Naive B cell (primary cell): ENCODE results near the gene TAF1C. TPM values are rescaled to one million over a fixed set of nuclear protein-coding genes. Genes with fewer than 3 reads are reported as not detected.

Experiments used
- ATAC-seq, 2 donors: fragments of 150-1000 bp; cut with Tn5 transposase; 2 replicates each; pipeline ENCODE4 v1.10.0; 2021; ENCODE audit warnings: low read depth in 2 of 2, mild to moderate bottlenecking in 2 of 2, moderate library complexity in 2 of 2
- DNase-seq: peaks from one replicate; pipeline ENCODE4 v3.0.0; 2022
- H3K27ac Mint-ChIP-seq, 6 donors: one replicate each; pipeline ENCODE4 v1.8.0; 2020 to 2022; ENCODE audit warnings: mild to moderate bottlenecking in 6 of 6, mixed read lengths in 6 of 6, moderate library complexity in 5 of 6, inconsistent platforms in 2 of 6
- H3K27me3 Mint-ChIP-seq, 3 donors: one replicate each; pipeline ENCODE4 v1.8.0; 2021 to 2022; ENCODE audit warnings: mixed read lengths in 3 of 3, mild to moderate bottlenecking in 1 of 3
- H3K36me3 Mint-ChIP-seq, 2 donors: one replicate each; pipeline ENCODE4 v1.8.0; 2020 to 2022; ENCODE audit warnings: mixed read lengths in 2 of 2, inconsistent platforms in 1 of 2, mild to moderate bottlenecking in 1 of 2
- H3K4me1 Mint-ChIP-seq, 3 donors: one replicate each; pipeline ENCODE4 v1.8.0; 2020 to 2022; ENCODE audit warnings: mixed read lengths in 3 of 3, inconsistent platforms in 1 of 3, mild to moderate bottlenecking in 1 of 3, moderate library complexity in 1 of 3
- H3K4me3 Mint-ChIP-seq, 8 donors: one replicate each; pipeline ENCODE4 v1.8.0; 2020 to 2022; ENCODE audit warnings: mild to moderate bottlenecking in 8 of 8, mixed read lengths in 8 of 8, moderate library complexity in 8 of 8, inconsistent platforms in 2 of 8
- H3K9me3 Mint-ChIP-seq, 7 donors: one replicate each; pipeline ENCODE4 v1.8.0; 2020 to 2022; ENCODE audit warnings: mixed read lengths in 7 of 7, mild to moderate bottlenecking in 5 of 7, inconsistent platforms in 2 of 7, moderate library complexity in 1 of 7
- polyA plus RNA-seq, 6 donors: library from polyadenylated mRNA; unstranded; fragments of 300-500 nt; fragmentation: Illumina TruSeq; gene quantifications; one replicate each; pipeline ENCODE4 v1.2.3, GENCODE V29; 2021; ENCODE audit warnings: low read depth in 6 of 6

The TAF1C gene
- polyA plus RNA-seq, 6 donors from 2014 or later: 4.8 to 11.6 (median 7.3) TPM

GRCh38 chr16:84190731-84191388 lies 4.0 kb upstream of the TAF1C start, which contains the start of gene ADAD2:
Gene ADAD2 (plus strand): TSS chr16:84191157. CDS start chr16:84191231, 74 bp downstream.
- no peak within 1 kb of the TSS for H3K27ac Mint-ChIP-seq
- peaks cover 4 to 27% (median 22%) of the 10 kb centered on the region in 3 donors for H3K4me1 Mint-ChIP-seq
- H3K36me3 Mint-ChIP-seq: no peaks in the 10 kb centered on the region
- H3K4me3 Mint-ChIP-seq: peak within 1 kb of the TSS in 2 of 8 donors; percentile 9 to 64
- H3K27me3 Mint-ChIP-seq: peaks cover 0 to 7% (median 0%) of the 10 kb centered on the region in 3 donors
- no peak for DNase-seq
- ATAC-seq: no peak
- H3K9me3 Mint-ChIP-seq: no peaks in the 10 kb centered on the region

- H3K27ac Mint-ChIP-seq: peak overlapping the region in 3 of 6 donors; percentile 60 to 81 (median 70)
- peak overlapping the region; percentile 91 to 99 (median 94) for H3K4me3 Mint-ChIP-seq
- H3K27me3 Mint-ChIP-seq: no peaks in the 10 kb centered on the region
- peaks cover 11 to 30% (median 30%) of the 10 kb centered on the region in 3 donors for H3K4me1 Mint-ChIP-seq
- DNase-seq: no peak
- H3K9me3 Mint-ChIP-seq: no peaks in the 10 kb centered on the region
- no peak for ATAC-seq
- H3K36me3 Mint-ChIP-seq: peaks cover 0 to 9% of the 10 kb centered on the region in 2 donors
Observed at GRCh38 chr16:84184775-84185174, 2.1 kb downstream of the TAF1C start.

- DNase-seq (no peak), ATAC-seq (no peak)
- H3K27ac Mint-ChIP-seq: peak overlapping the region in 2 of 6 donors; percentile 15 to 32
- H3K4me3 Mint-ChIP-seq: peak overlapping the region in 3 of 8 donors; percentile 30 to 99 (median 70)
- H3K27me3 Mint-ChIP-seq: no peaks in the 10 kb centered on the region
- peaks cover 11 to 30% (median 30%) of the 10 kb centered on the region in 3 donors for H3K4me1 Mint-ChIP-seq
- H3K36me3 Mint-ChIP-seq: peaks cover 0 to 9% of the 10 kb centered on the region in 2 donors
- H3K9me3 Mint-ChIP-seq: no peaks in the 10 kb centered on the region
Observed at GRCh38 chr16:84183911-84184591, 2.8 kb downstream of the TAF1C start.

GRCh38 chr16:84183572-84183875 lies 3.3 kb downstream of the TAF1C start:
- H3K4me3 Mint-ChIP-seq: peak overlapping the region in 3 of 8 donors; percentile 70 to 99 (median 80)
- no peak for DNase-seq
- ATAC-seq: no peak
- peaks cover 11 to 30% (median 30%) of the 10 kb centered on the region in 3 donors for H3K4me1 Mint-ChIP-seq
- H3K27me3 Mint-ChIP-seq: no peaks in the 10 kb centered on the region
- no peak overlapping the region for H3K27ac Mint-ChIP-seq
- peaks cover 0 to 9% of the 10 kb centered on the region in 2 donors for H3K36me3 Mint-ChIP-seq
- no peaks in the 10 kb centered on the region for H3K9me3 Mint-ChIP-seq

GRCh38 chr16:84182680-84183571 lies 3.9 kb downstream of the TAF1C start:
- peaks cover 11 to 33% (median 30%) of the 10 kb centered on the region in 3 donors for H3K4me1 Mint-ChIP-seq
- peak overlapping the region in 1 of 6 donors; percentile 53 for H3K27ac Mint-ChIP-seq

GRCh38 chr16:84182104-84182503 lies 4.8 kb downstream of the TAF1C start:
- peaks cover 11 to 30% (median 30%) of the 10 kb centered on the region in 3 donors for H3K4me1 Mint-ChIP-seq
- no peak overlapping the region for H3K27ac Mint-ChIP-seq
- no peak for ATAC-seq
- no peaks in the 10 kb centered on the region for H3K27me3 Mint-ChIP-seq
- peaks cover 0 to 9% of the 10 kb centered on the region in 2 donors for H3K36me3 Mint-ChIP-seq
- H3K9me3 Mint-ChIP-seq: no peaks in the 10 kb centered on the region
- H3K4me3 Mint-ChIP-seq: no peak overlapping the region
- DNase-seq: no peak

More at GRCh38 chr16:84182680-84183571, 3.9 kb downstream of the TAF1C start:
- Mint-ChIP-seq H3K36me3 (peaks cover 0 to 9% of the 10 kb centered on the region in 2 donors), H3K27me3 (no peaks in the 10 kb centered on the region), H3K4me3 (peak overlapping the region in 3 of 8 donors; percentile 44 to 99 (median 80)), H3K9me3 (no peaks in the 10 kb centered on the region)
- DNase-seq: no peak
- ATAC-seq: no peak

GRCh38 chr16:84181144-84181915 lies 5.5 kb downstream of the TAF1C start:
- Mint-ChIP-seq H3K27ac (no peak overlapping the region), H3K9me3 (no peaks in the 10 kb centered on the region), H3K4me1 (peaks cover 11 to 25% (median 25%) of the 10 kb centered on the region in 3 donors), H3K36me3 (peaks cover 0 to 9% of the 10 kb centered on the region in 2 donors), H3K27me3 (no peaks in the 10 kb centered on the region), H3K4me3 (no peak overlapping the region)
- DNase-seq (no peak), ATAC-seq (no peak)

GRCh38 chr16:84180519-84181140 lies 6.2 kb downstream of the TAF1C start:
- peak overlapping the region in 1 of 6 donors; percentile 47 for H3K27ac Mint-ChIP-seq
- H3K36me3 Mint-ChIP-seq: peaks cover 0 to 9% of the 10 kb centered on the region in 2 donors
- H3K27me3 Mint-ChIP-seq: no peaks in the 10 kb centered on the region
- H3K4me3 Mint-ChIP-seq: no peak overlapping the region
- no peak for ATAC-seq
- no peaks in the 10 kb centered on the region for H3K9me3 Mint-ChIP-seq
- DNase-seq: no peak
- H3K4me1 Mint-ChIP-seq: peaks cover 11 to 21% (median 18%) of the 10 kb centered on the region in 3 donors

- H3K9me3 Mint-ChIP-seq: no peaks in the 10 kb centered on the region
- H3K36me3 Mint-ChIP-seq: peaks cover 0 to 9% of the 10 kb centered on the region in 2 donors
- H3K4me1 Mint-ChIP-seq: peaks cover 11 to 18% (median 17%) of the 10 kb centered on the region in 3 donors
- H3K27ac Mint-ChIP-seq: no peak overlapping the region
- no peak for DNase-seq
- ATAC-seq: no peak
- H3K27me3 Mint-ChIP-seq: no peaks in the 10 kb centered on the region
- no peak overlapping the region for H3K4me3 Mint-ChIP-seq
Observed at GRCh38 chr16:84179612-84180320, 7.1 kb downstream of the TAF1C start.

- Mint-ChIP-seq H3K4me3 (no peak overlapping the region), H3K36me3 (peaks cover 0 to 9% of the 10 kb centered on the region in 2 donors), H3K4me1 (peaks cover 6 to 11% (median 10%) of the 10 kb centered on the region in 3 donors), H3K27ac (peak overlapping the region in 2 of 6 donors; percentile 15 to 56), H3K9me3 (no peaks in the 10 kb centered on the region), H3K27me3 (no peaks in the 10 kb centered on the region)
- DNase-seq (no peak), ATAC-seq (no peak)
Observed at GRCh38 chr16:84178892-84179611, 7.8 kb downstream of the TAF1C start.

GRCh38 chr16:84178146-84178765 lies 8.6 kb downstream of the TAF1C start:
- peak overlapping the region in 1 of 6 donors; percentile 56 for H3K27ac Mint-ChIP-seq
- peaks cover 0 to 8% of the 10 kb centered on the region in 2 donors for H3K36me3 Mint-ChIP-seq
- no peak for ATAC-seq
- H3K9me3 Mint-ChIP-seq: no peaks in the 10 kb centered on the region
- H3K4me3 Mint-ChIP-seq: no peak overlapping the region
- no peak for DNase-seq
- no peaks in the 10 kb centered on the region for H3K27me3 Mint-ChIP-seq
- H3K4me1 Mint-ChIP-seq: peaks cover 6 to 11% (median 8%) of the 10 kb centered on the region in 3 donors
